ENCODE measurements around the gene SYT1. TPM values are rescaled to one million over a fixed set of nuclear protein-coding genes. Genes with fewer than 3 reads are reported as not detected.

Gene SYT1
- total and polyA plus RNA-seq, 4 donors, result 0.53 to 0.84 (median 0.64) TPM

DNA sequence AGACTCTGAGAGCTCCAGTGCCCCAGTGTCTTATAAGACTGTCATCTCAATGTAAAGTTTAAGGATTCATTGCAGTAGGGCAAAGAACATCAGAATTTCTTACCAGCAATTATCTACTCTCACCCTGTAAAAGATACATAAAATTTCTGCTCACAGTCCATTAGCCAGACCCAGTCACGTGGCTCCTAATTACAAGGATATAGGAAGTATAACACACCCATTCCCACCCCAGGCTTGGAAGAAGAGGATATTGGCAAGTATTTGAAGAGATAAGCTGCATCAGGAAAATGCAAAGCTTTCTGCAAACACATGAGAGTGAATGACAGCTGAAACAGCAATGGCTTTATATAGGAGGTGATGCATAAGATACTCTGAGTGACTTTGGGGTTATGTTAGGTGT is 14.3 kb downstream of the SYT1 start:
- no peak overlapping the region for H3K9ac ChIP-seq (ENCODE audit: low read depth in 1 of 2, low read length in 2 of 2)
- no peaks in the 10 kb centered on the region for H3K4me1 ChIP-seq (ENCODE audit: control insufficient read depth in 4 of 4, insufficient read depth in 4 of 4, low read length in 3 of 4)
- H3K27me3 ChIP-seq (ENCODE audit: control insufficient read depth in 4 of 4, insufficient read depth in 4 of 4, low read length in 3 of 4), result no peaks in the 10 kb centered on the region
- TF ChIP-seq HNF4A (conservative IDR thresholded peaks at IDR 0.05), result no peak
- no peak for DNase-seq (ENCODE audit: low spot score)
- no peaks in the 10 kb centered on the region for H3K9me3 ChIP-seq (ENCODE audit: control insufficient read depth in 4 of 4, low read length in 3 of 4)
- no peaks in the 10 kb centered on the region for H3K36me3 ChIP-seq (ENCODE audit: control insufficient read depth in 4 of 4, insufficient read depth in 3 of 4, low read depth in 1 of 4, low read length in 3 of 4)
- 53% methylated on average over 1 of the region's 1 CpG for WGBS
- H3K27ac ChIP-seq (ENCODE audit: low read depth in 1 of 2, low read length in 2 of 2), result no peak overlapping the region
- H3K4me3 ChIP-seq (ENCODE audit: low read depth in 1 of 3, low read length in 3 of 3), result no peak overlapping the region

DNA sequence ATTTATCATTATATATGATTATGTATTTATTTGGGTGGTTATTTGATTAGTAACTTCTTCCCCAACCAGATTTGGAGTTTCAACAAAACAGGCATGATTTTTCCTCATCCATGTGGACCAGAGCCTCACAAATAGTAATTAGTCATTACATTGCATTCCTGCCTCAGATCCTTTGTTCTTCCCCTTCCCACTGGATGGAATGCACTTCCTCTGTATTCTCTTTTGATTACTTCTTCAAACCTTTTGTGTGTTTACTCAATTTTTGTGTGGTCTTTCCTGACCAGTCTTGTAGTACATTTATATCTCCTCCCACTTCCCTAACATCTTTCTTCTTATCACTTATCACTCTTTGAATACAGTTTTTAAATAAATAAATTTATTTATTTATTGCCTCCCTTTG is 15.5 kb downstream of the SYT1 start:
- H3K4me1 ChIP-seq (ENCODE audit: control insufficient read depth in 4 of 4, insufficient read depth in 4 of 4, low read length in 3 of 4), result no peaks in the 10 kb centered on the region
- no peaks in the 10 kb centered on the region for H3K9me3 ChIP-seq (ENCODE audit: control insufficient read depth in 4 of 4, low read length in 3 of 4)
- no peak overlapping the region for H3K9ac ChIP-seq (ENCODE audit: low read depth in 1 of 2, low read length in 2 of 2)
- H3K4me3 ChIP-seq (ENCODE audit: low read depth in 1 of 3, low read length in 3 of 3), result no peak overlapping the region
- TF ChIP-seq RAD21 (IDR thresholded peaks at IDR 0.05), result no peak
- TF ChIP-seq, protein P1, sequence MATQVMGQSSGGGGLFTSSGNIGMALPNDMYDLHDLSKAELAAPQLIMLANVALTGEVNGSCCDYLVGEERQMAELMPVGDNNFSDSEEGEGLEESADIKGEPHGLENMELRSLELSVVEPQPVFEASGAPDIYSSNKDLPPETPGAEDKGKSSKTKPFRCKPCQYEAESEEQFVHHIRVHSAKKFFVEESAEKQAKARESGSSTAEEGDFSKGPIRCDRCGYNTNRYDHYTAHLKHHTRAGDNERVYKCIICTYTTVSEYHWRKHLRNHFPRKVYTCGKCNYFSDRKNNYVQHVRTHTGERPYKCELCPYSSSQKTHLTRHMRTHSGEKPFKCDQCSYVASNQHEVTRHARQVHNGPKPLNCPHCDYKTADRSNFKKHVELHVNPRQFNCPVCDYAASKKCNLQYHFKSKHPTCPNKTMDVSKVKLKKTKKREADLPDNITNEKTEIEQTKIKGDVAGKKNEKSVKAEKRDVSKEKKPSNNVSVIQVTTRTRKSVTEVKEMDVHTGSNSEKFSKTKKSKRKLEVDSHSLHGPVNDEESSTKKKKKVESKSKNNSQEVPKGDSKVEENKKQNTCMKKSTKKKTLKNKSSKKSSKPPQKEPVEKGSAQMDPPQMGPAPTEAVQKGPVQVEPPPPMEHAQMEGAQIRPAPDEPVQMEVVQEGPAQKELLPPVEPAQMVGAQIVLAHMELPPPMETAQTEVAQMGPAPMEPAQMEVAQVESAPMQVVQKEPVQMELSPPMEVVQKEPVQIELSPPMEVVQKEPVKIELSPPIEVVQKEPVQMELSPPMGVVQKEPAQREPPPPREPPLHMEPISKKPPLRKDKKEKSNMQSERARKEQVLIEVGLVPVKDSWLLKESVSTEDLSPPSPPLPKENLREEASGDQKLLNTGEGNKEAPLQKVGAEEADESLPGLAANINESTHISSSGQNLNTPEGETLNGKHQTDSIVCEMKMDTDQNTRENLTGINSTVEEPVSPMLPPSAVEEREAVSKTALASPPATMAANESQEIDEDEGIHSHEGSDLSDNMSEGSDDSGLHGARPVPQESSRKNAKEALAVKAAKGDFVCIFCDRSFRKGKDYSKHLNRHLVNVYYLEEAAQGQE (IDR thresholded peaks at IDR 0.05), result no peak
- no peak for DNase-seq (ENCODE audit: low spot score)
- H3K27me3 ChIP-seq (ENCODE audit: control insufficient read depth in 4 of 4, insufficient read depth in 4 of 4, low read length in 3 of 4), result no peaks in the 10 kb centered on the region
- no peaks in the 10 kb centered on the region for H3K36me3 ChIP-seq (ENCODE audit: control insufficient read depth in 4 of 4, insufficient read depth in 3 of 4, low read depth in 1 of 4, low read length in 3 of 4)
- H3K27ac ChIP-seq (ENCODE audit: low read depth in 1 of 2, low read length in 2 of 2), result no peak overlapping the region

DNA sequence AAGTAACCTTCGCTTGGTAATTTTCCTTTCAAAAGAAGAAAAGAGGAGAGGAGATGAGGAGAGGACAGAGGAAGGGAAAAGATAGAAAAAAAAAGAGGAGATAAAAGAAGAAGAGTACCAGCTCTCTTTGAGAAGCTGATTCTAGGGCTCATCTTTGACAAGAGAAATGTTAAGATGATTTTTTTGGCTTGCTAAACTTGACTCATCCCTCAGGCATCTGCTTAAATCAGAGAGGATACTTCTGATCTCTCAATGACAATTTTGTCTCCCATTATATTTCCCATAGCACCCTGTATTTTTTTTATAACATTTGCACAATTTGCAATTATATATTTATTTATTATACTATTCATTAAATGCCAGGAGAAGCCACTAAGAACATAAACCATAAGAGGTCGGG is 17.1 kb downstream of the SYT1 start:
- H3K9me3 ChIP-seq (ENCODE audit: control insufficient read depth in 4 of 4, low read length in 3 of 4), result no peaks in the 10 kb centered on the region
- TF ChIP-seq GABPA (IDR thresholded peaks at IDR 0.05 in 1 of 2, conservative IDR thresholded peaks at IDR 0.05 in 1 of 2) (no peak), TAF1 (conservative IDR thresholded peaks at IDR 0.05) (no peak), SP1 (IDR thresholded peaks at IDR 0.05) (no peak)
- no peaks in the 10 kb centered on the region for H3K4me1 ChIP-seq (ENCODE audit: control insufficient read depth in 4 of 4, insufficient read depth in 4 of 4, low read length in 3 of 4)
- no peak overlapping the region for H3K27ac ChIP-seq (ENCODE audit: low read depth in 1 of 2, low read length in 2 of 2)
- no peak overlapping the region for H3K9ac ChIP-seq (ENCODE audit: low read depth in 1 of 2, low read length in 2 of 2)
- no peak overlapping the region for H3K4me3 ChIP-seq (ENCODE audit: low read depth in 1 of 3, low read length in 3 of 3)
- no peaks in the 10 kb centered on the region for H3K27me3 ChIP-seq (ENCODE audit: control insufficient read depth in 4 of 4, insufficient read depth in 4 of 4, low read length in 3 of 4)
- 68% methylated on average over 2 of the region's 2 CpGs for WGBS
- no peak for DNase-seq (ENCODE audit: low spot score)
- no peaks in the 10 kb centered on the region for H3K36me3 ChIP-seq (ENCODE audit: control insufficient read depth in 4 of 4, insufficient read depth in 3 of 4, low read depth in 1 of 4, low read length in 3 of 4)

DNA sequence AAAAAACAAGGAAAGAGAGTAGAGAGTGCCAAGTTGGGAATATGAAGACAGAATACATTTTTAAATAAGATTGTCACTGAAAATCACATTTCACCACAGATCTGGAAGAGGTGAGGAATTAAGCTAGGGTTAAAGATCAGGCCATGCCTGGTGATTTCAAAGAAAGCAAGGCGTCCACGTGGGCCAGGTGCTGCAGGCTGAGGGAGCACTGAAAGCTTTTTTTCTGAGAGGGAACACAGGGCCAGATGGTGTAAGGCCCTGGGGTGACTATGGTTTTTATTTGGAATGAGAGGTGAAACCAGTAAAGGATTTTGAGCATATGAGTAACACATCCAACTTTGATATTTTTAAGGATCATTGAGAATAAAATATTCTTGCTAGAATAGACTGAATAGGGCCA is 20.9 kb downstream of the SYT1 start:
- Histone ChIP-seq H3K9me3 (ENCODE audit: control insufficient read depth in 4 of 4, low read length in 3 of 4) (no peaks in the 10 kb centered on the region), H3K4me3 (ENCODE audit: low read depth in 1 of 3, low read length in 3 of 3) (no peak overlapping the region), H3K9ac (ENCODE audit: low read depth in 1 of 2, low read length in 2 of 2) (no peak overlapping the region), H3K4me1 (ENCODE audit: control insufficient read depth in 4 of 4, insufficient read depth in 4 of 4, low read length in 3 of 4) (no peaks in the 10 kb centered on the region), H3K27me3 (ENCODE audit: control insufficient read depth in 4 of 4, insufficient read depth in 4 of 4, low read length in 3 of 4) (no peaks in the 10 kb centered on the region), H3K36me3 (ENCODE audit: control insufficient read depth in 4 of 4, insufficient read depth in 3 of 4, low read depth in 1 of 4, low read length in 3 of 4) (no peaks in the 10 kb centered on the region), H3K27ac (ENCODE audit: low read depth in 1 of 2, low read length in 2 of 2) (no peak overlapping the region)
- TF ChIP-seq FOXA1 (IDR thresholded peaks at IDR 0.05) (no peak), HNF4G (IDR thresholded peaks at IDR 0.05) (no peak), SP1 (IDR thresholded peaks at IDR 0.05) (no peak), EGR1 (IDR thresholded peaks at IDR 0.05; ENCODE audit: low read depth in 2 of 2) (no peak)
- TF ChIP-seq, protein P2, sequence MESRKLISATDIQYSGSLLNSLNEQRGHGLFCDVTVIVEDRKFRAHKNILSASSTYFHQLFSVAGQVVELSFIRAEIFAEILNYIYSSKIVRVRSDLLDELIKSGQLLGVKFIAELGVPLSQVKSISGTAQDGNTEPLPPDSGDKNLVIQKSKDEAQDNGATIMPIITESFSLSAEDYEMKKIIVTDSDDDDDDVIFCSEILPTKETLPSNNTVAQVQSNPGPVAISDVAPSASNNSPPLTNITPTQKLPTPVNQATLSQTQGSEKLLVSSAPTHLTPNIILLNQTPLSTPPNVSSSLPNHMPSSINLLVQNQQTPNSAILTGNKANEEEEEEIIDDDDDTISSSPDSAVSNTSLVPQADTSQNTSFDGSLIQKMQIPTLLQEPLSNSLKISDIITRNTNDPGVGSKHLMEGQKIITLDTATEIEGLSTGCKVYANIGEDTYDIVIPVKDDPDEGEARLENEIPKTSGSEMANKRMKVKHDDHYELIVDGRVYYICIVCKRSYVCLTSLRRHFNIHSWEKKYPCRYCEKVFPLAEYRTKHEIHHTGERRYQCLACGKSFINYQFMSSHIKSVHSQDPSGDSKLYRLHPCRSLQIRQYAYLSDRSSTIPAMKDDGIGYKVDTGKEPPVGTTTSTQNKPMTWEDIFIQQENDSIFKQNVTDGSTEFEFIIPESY (IDR thresholded peaks at IDR 0.05), result no peak
- TF ChIP-seq, protein P3, sequence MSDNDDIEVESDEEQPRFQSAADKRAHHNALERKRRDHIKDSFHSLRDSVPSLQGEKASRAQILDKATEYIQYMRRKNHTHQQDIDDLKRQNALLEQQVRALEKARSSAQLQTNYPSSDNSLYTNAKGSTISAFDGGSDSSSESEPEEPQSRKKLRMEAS (IDR thresholded peaks at IDR 0.05), result no peak
- TF ChIP-seq, protein P4, sequence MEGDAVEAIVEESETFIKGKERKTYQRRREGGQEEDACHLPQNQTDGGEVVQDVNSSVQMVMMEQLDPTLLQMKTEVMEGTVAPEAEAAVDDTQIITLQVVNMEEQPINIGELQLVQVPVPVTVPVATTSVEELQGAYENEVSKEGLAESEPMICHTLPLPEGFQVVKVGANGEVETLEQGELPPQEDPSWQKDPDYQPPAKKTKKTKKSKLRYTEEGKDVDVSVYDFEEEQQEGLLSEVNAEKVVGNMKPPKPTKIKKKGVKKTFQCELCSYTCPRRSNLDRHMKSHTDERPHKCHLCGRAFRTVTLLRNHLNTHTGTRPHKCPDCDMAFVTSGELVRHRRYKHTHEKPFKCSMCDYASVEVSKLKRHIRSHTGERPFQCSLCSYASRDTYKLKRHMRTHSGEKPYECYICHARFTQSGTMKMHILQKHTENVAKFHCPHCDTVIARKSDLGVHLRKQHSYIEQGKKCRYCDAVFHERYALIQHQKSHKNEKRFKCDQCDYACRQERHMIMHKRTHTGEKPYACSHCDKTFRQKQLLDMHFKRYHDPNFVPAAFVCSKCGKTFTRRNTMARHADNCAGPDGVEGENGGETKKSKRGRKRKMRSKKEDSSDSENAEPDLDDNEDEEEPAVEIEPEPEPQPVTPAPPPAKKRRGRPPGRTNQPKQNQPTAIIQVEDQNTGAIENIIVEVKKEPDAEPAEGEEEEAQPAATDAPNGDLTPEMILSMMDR (IDR thresholded peaks at IDR 0.05; ENCODE audit: low read depth, low read length, missing input control), result no peak
- WGBS, result 36% methylated on average over 2 of the region's 2 CpGs
- no peak for DNase-seq (ENCODE audit: low spot score)

All from liver (tissue), 9 donors.